HepG2 (cell line): ENCODE results near the gene TMUB1. TPM values are rescaled to one million over a fixed set of nuclear protein-coding genes. Genes with fewer than 3 reads are reported as not detected.

Source experiments
- ATAC-seq: fragments of 200-7000 bp; cut with Tn5 transposase; 3 replicates; pipeline ENCODE4 v1.9.1; 2020; ENCODE audit warnings: mild to moderate bottlenecking, moderate library complexity
- BruUV-seq: library from RNA; stranded (reverse); fragments of 400-500 nt; replicated peaks from 2 replicates; lab custom pipeline; 2021; lab: Mats Ljungman, UMichigan
- CTCF ChIA-PET: fragments of 300-600 bp; formaldehyde crosslinking; extraction: SDS; loops from one replicate; lab custom pipeline; 2021; ENCODE audit warnings: low total read pairs, inconsistent platforms, low intra/inter-chr PET ratio; lab: Yijun Ruan, JAX
- POLR2A ChIA-PET: fragments of 350-600 bp; sonication (Branson Sonifier 250); formaldehyde crosslinking; loops from one replicate; lab custom pipeline; 2020; ENCODE audit warnings: antibody characterized with exemption, inconsistent platforms; lab: Yijun Ruan, JAX
- DNase-seq: peaks from one replicate; pipeline ENCODE4 v3.0.0-alpha.2; 2015; ENCODE audit warnings: low spot score
- FAIRE-seq: peaks from 3 replicates; lab custom pipeline; 2011; peaks lifted over from hg19 to GRCh38; lab: Jason Lieb, UNC
- H2AFZ ChIP-seq: one replicate; pipeline ENCODE4 v1.6.1; 2011; ENCODE audit warnings: low read length, inconsistent platforms
- H3K27ac ChIP-seq: fragments of 300-600 bp; 3 replicates; pipeline ENCODE4 v1.8.0; 2011; ENCODE audit warnings: mixed run types, mild to moderate bottlenecking, mixed read lengths, low read length, inconsistent platforms; ENCODE audit not compliant: insufficient read depth; ENCODE audit errors: extremely low read length
- H3K27me3 ChIP-seq, 2 experiments: fragments of 200-600 bp in 1 of 2; 2 replicates in 1 of 2; 3 replicates in 1 of 2; pipeline versions ENCODE4 v1.6.0 to v1.8.0; 2011; ENCODE audit warnings: low read length in 2 of 2, mild to moderate bottlenecking in 2 of 2, moderate library complexity in 2 of 2, inconsistent platforms in 1 of 2; ENCODE audit not compliant: insufficient read depth in 2 of 2, control insufficient read depth in 1 of 2
- H3K36me3 ChIP-seq, 2 experiments: fragments of 200-600 bp in 1 of 2; replicated peaks in 1 of 2; 2 replicates in 1 of 2; 3 replicates in 1 of 2; pipeline versions ENCODE4 v1.5.1 to v1.8.0; 2011; ENCODE audit warnings: low read length in 2 of 2, inconsistent platforms in 1 of 2; ENCODE audit not compliant: insufficient read depth in 2 of 2, control insufficient read depth in 1 of 2
- H3K4me1 ChIP-seq: 2 replicates; pipeline ENCODE4 v1.5.1; 2012; ENCODE audit warnings: low read length, inconsistent platforms; ENCODE audit not compliant: insufficient read depth
- H3K4me2 ChIP-seq: 2 replicates; pipeline ENCODE4 v1.6.0; 2011; ENCODE audit warnings: low read depth, low read length, inconsistent platforms
- H3K4me3 ChIP-seq, 3 experiments: fragments of 200-600 bp in 1 of 3; sonication (generic), shearing (Covaris generic) in 1 of 3; replicated peaks in 1 of 3; 2 replicates each; pipeline ENCODE4 v1.5.1; 2011 to 2016; ENCODE audit warnings: low read length in 3 of 3, inconsistent platforms in 2 of 3, low read depth in 2 of 3, mild to moderate bottlenecking in 2 of 3, control low read depth in 1 of 3, mixed read lengths in 1 of 3; ENCODE audit not compliant: insufficient read depth in 1 of 3
- H3K79me2 ChIP-seq: one replicate; pipeline ENCODE4 v1.6.1; 2011; ENCODE audit warnings: low read length, inconsistent platforms; ENCODE audit not compliant: insufficient read depth
- H3K9ac ChIP-seq: 2 replicates; pipeline ENCODE4 v1.6.0; 2011; ENCODE audit warnings: mild to moderate bottlenecking, low read depth, low read length, inconsistent platforms; ENCODE audit not compliant: insufficient read depth
- H3K9me3 ChIP-seq: 2 replicates; pipeline ENCODE4 v1.5.1; 2012; ENCODE audit warnings: mild to moderate bottlenecking, low read length
- H4K20me1 ChIP-seq: 2 replicates; pipeline ENCODE4 v1.6.0; 2011; ENCODE audit warnings: inconsistent platforms, mild to moderate bottlenecking, low read length, moderate library complexity; ENCODE audit not compliant: insufficient read depth
- HDAC2 ChIP-seq: sonication (generic); formaldehyde crosslinking; IDR thresholded peaks from 2 replicates; pipeline ENCODE4 v1.4.0; 2020; ENCODE audit warnings: missing genetic modification reagents
- HMG20A ChIP-seq: IDR thresholded peaks from 2 replicates; pipeline ENCODE4 v1.6.1; 2016; ENCODE audit warnings: borderline replicate concordance
- PRPF4 ChIP-seq: fragments of 200-400 bp; formaldehyde crosslinking; IDR thresholded peaks from 2 replicates; pipeline ENCODE4 v1.6.1; 2016; ENCODE audit warnings: low read length, low read depth; ENCODE audit not compliant: poor library complexity, severe bottlenecking
- RAD21 ChIP-seq: fragments of 450-650 bp; formaldehyde crosslinking; IDR thresholded peaks from 2 replicates; pipeline ENCODE4 v1.5.0; 2020; ENCODE audit warnings: mild to moderate bottlenecking
- RFXAP ChIP-seq: sonication (generic); formaldehyde crosslinking; IDR thresholded peaks from 2 replicates; pipeline ENCODE4 v1.4.0; 2020; ENCODE audit warnings: missing genetic modification reagents, borderline replicate concordance
- SATB2 ChIP-seq: sonication (generic); formaldehyde crosslinking; IDR thresholded peaks from 2 replicates; pipeline ENCODE4 v1.5.0; 2020; ENCODE audit warnings: missing genetic modification reagents
- TCF12 ChIP-seq, 2 experiments: fragments of 450-650 bp in 1 of 2; sonication (generic) in 1 of 2; formaldehyde crosslinking in 1 of 2; IDR thresholded peaks; 2 replicates each; pipeline versions ENCODE4 v1.6.1 to v1.8.0; 2017 to 2022; ENCODE audit warnings: antibody characterized with exemption in 1 of 2, mild to moderate bottlenecking in 1 of 2, missing genetic modification reagents in 1 of 2, moderate library complexity in 1 of 2
- ZBTB21 ChIP-seq: sonication (generic); formaldehyde crosslinking; IDR thresholded peaks from 2 replicates; pipeline ENCODE4 v1.4.0; 2020; ENCODE audit warnings: missing genetic modification reagents
- ZNF44 ChIP-seq: sonication (generic); formaldehyde crosslinking; IDR thresholded peaks from 2 replicates; pipeline ENCODE4 v1.5.1; 2020; ENCODE audit warnings: mild to moderate bottlenecking, missing genetic modification reagents
- ZNF530 ChIP-seq: sonication (generic); formaldehyde crosslinking; IDR thresholded peaks from 2 replicates; pipeline ENCODE4 v1.5.0; 2020; ENCODE audit warnings: low read depth, mild to moderate bottlenecking, missing genetic modification reagents
- ZSCAN20 ChIP-seq: sonication (generic); formaldehyde crosslinking; IDR thresholded peaks from 2 replicates; pipeline ENCODE4 v1.4.0; 2020; ENCODE audit warnings: missing genetic modification reagents, mild to moderate bottlenecking, borderline replicate concordance
- WGBS: methylation state at CpG from one replicate; pipeline ENCODE4 v1.1.6; 2017; ENCODE audit warnings: low lambda C conversion rate; 5-methylcytosine and 5-hydroxymethylcytosine counted together
- in situ Hi-C: cut with HindIII; loops from 2 replicates; pipeline ENCODE4 v1.10.0; 2017; ENCODE audit warnings: low pct_unique_long_range_greater_than_20kb; ENCODE audit not compliant: extremely low pct_ligation_motif_present
- intact Hi-C: fragments of 100-400 bp; cut with micrococcal nuclease; formaldehyde crosslinking; loops from one replicate; pipeline ENCODE4 v1.10.0; 2022; ENCODE audit not compliant: unreplicated experiment
- polyA plus RNA-seq, 8 experiments: library from polyadenylated mRNA; depleted of rRNA in 3 of 8; stranded (reverse) in 7 of 8; unstranded in 1 of 8; fragments of >200 nt; fragmentation: Illumina TruSeq in 4 of 8; extraction: Trizol in 4 of 8; gene quantifications; 2 replicates each; pipeline versions ENCODE4 v1.2.1 to v1.2.3, GENCODE V29; 2011 to 2016; ENCODE audit warnings: low read depth in 4 of 8, missing spikeins in 1 of 8, mixed read lengths in 1 of 8; ENCODE audit not compliant: insufficient read depth in 1 of 8
- total RNA-seq, 5 experiments: library from RNA; depleted of rRNA; stranded (reverse); fragments of >200 nt; fragmentation: Illumina TruSeq; extraction: Trizol; gene quantifications; 2 replicates each; pipeline ENCODE4 v1.2.3, GENCODE V29; 2016; ENCODE audit warnings: low read depth in 1 of 5
- TF ChIP-seq, protein P1 (sequence below): sonication (generic); formaldehyde crosslinking; IDR thresholded peaks from 2 replicates; pipeline ENCODE4 v1.4.0; 2020; ENCODE audit warnings: low read depth, missing genetic modification reagents

TMUB1 gene
- total and polyA plus RNA-seq, 2 of the 13 experiments (the other 11 are each of a cell fraction or from before 2014, with no cell fraction given): 44.8 to 51.6 TPM

DNA sequence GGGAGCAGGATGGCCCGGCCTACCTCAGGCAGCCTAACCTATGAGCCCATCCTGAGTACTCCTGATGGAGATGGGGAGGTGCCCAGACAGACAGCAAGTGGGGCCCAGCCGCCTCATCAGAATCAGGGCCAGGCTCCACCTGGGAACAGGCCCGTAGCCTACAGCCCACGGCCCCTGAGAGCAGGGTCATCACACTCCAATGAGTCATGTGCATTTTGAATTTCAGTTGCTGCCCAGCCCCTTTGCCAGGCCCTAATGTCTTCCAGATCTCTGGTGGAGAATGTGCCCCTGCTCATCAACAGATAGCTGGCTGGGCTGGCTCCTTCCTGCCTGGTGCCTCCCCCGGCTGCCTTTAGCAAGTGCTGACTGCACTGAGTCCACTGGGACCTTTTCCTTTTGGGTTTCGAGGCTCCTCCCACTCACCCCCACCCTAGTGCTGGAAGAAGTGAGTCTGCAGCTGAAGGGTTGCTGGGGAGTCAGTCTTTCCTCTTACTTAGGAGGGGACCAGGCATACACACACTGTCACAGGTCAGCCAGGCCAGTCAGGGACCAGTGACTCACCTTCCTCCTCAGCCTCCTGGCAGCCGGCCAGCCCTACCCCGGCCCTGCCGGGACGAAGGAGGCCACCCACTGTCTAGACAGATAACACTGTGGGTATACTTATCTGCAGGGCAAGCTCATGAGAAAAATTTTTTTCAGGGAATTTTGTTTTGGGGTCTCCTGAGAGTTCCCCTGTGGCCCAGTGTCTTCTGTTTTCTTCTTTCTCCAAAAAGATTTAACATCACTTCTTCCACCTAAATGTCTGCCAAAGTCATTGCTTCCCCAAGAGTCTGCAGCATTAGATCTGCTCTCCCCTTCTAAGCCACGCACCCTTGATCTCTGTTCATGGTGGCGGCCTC is 44.1 kb downstream of the TMUB1 start (continued):
- no peak for TF ChIP-seq HMG20A (CRISPR knock-in tag)
- no peak for TF ChIP-seq ZNF44
- no peak for TF ChIP-seq ZNF530 (CRISPR knock-in tag)
- TF ChIP-seq, protein P1, sequence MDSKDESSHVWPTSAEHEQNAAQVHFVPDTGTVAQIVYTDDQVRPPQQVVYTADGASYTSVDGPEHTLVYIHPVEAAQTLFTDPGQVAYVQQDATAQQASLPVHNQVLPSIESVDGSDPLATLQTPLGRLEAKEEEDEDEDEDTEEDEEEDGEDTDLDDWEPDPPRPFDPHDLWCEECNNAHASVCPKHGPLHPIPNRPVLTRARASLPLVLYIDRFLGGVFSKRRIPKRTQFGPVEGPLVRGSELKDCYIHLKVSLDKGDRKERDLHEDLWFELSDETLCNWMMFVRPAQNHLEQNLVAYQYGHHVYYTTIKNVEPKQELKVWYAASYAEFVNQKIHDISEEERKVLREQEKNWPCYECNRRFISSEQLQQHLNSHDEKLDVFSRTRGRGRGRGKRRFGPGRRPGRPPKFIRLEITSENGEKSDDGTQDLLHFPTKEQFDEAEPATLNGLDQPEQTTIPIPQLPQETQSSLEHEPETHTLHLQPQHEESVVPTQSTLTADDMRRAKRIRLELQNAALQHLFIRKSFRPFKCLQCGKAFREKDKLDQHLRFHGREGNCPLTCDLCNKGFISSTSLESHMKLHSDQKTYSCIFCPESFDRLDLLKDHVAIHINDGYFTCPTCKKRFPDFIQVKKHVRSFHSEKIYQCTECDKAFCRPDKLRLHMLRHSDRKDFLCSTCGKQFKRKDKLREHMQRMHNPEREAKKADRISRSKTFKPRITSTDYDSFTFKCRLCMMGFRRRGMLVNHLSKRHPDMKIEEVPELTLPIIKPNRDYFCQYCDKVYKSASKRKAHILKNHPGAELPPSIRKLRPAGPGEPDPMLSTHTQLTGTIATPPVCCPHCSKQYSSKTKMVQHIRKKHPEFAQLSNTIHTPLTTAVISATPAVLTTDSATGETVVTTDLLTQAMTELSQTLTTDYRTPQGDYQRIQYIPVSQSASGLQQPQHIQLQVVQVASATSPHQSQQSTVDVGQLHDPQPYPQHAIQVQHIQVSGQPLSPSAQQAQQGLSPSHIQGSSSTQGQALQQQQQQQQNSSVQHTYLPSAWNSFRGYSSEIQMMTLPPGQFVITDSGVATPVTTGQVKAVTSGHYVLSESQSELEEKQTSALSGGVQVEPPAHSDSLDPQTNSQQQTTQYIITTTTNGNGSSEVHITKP (CRISPR knock-in tag): no peak

DNA sequence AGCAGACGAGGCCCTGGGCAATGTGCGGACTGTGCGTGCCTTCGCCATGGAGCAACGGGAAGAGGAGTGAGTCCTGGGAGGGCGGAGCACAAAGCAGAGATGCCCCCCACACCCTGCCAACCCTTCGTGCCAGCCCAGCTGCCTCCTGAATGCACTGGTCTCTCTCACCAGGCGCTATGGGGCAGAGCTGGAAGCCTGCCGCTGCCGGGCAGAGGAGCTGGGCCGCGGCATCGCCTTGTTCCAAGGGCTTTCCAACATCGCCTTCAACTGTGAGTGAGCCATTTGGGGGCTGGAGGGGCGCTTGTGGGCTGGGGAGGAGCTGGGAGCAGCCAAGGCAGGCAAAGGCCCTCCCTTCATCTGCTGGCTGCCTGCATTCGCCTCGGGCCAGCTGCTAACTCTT is 47.4 kb downstream of the TMUB1 start:
- no peak for FAIRE-seq
- ChIA-PET CTCF (no interaction called here), POLR2A (no interaction called here)

More for the DNA sequence above, 47.4 kb downstream of the TMUB1 start:
- Histone ChIP-seq H3K27ac (no peak overlapping the region), H2AFZ (no peak overlapping the region), H3K4me3 (no peak overlapping the region), H3K4me2 (no peak overlapping the region), H3K79me2 (no peaks in the 10 kb centered on the region), H3K9me3 (no peaks in the 10 kb centered on the region), H4K20me1 (no peaks in the 10 kb centered on the region), H3K27me3 (no peaks in the 10 kb centered on the region), H3K36me3 (no peaks in the 10 kb centered on the region), H3K9ac (no peak overlapping the region), H3K4me1 (peaks cover 14% of the 10 kb centered on the region)
- BruUV-seq: no TSS peak
- TF ChIP-seq SATB2 (CRISPR knock-in tag) (no peak), ZBTB21 (CRISPR knock-in tag) (no peak), PRPF4 (no peak), RFXAP (CRISPR knock-in tag) (no peak), TCF12 (IDR thresholded peaks at IDR 0.05) (no peak), TCF12 (CRISPR knock-in tag; IDR thresholded peaks at IDR 0.05) (no peak), RAD21 (CRISPR knock-in tag) (no peak), ZSCAN20 (CRISPR knock-in tag) (no peak), HDAC2 (CRISPR knock-in tag) (no peak)
- in situ Hi-C loops (no loop called here), intact Hi-C loops (no loop called here)
- ATAC-seq: no peak
- DNase-seq: no peak
- 93% methylated on average over 7 of the region's 17 CpGs for WGBS
